Measurements from ENCODE around the gene RPP38. TPM values are rescaled to one million over a fixed set of nuclear protein-coding genes. Genes with fewer than 3 reads are reported as not detected.

The RPP38 gene
- total and polyA plus RNA-seq, 2 of the 4 experiments (the other 2 are of a cell fraction), result 12.4 to 19.0 TPM

Other genes with a start within 250 kb of the RPP38 start
- 14.5 and 23.3 TPM in 2 replicates for gene SUV39H2, start 218.5 kb upstream of the RPP38 start, total RNA-seq (2012; rRNA removed)
- 3.6 and 5.3 TPM in 2 replicates for gene SUV39H2, start 218.5 kb upstream of the RPP38 start, polyA plus RNA-seq (2012; rRNA removed)
- gene DCLRE1C, start 143.3 kb upstream of the RPP38 start, total RNA-seq (2012; rRNA removed), result 8.1 TPM in 2 replicates
- gene DCLRE1C, start 143.3 kb upstream of the RPP38 start, polyA plus RNA-seq (2012; rRNA removed), result 2.6 and 2.9 TPM in 2 replicates
- not detected in 2 replicates for gene MEIG1, start 138.0 kb upstream of the RPP38 start, total RNA-seq (2012; rRNA removed)
- gene MEIG1, start 138.0 kb upstream of the RPP38 start, polyA plus RNA-seq (2012; rRNA removed), result not detected in 2 replicates
- under 0.01 TPM in 1 of 2 replicates, not detected in the other for gene OLAH, start 53.4 kb upstream of the RPP38 start, total RNA-seq (2012; rRNA removed)
- gene OLAH, start 53.4 kb upstream of the RPP38 start, polyA plus RNA-seq (2012; rRNA removed), result not detected in 2 replicates
- gene ACBD7, start 8.6 kb upstream of the RPP38 start, total RNA-seq (2012; rRNA removed), result 0.54 and 1.1 TPM in 2 replicates
- gene ACBD7, start 8.6 kb upstream of the RPP38 start, polyA plus RNA-seq (2012; rRNA removed), result 0.26 and 0.29 TPM in 2 replicates
- gene NMT2, start 71.3 kb downstream of the RPP38 start, total RNA-seq (2012; rRNA removed), result 41.0 and 51.9 TPM in 2 replicates
- 15.5 and 18.7 TPM in 2 replicates for gene NMT2, start 71.3 kb downstream of the RPP38 start, polyA plus RNA-seq (2012; rRNA removed)